Neuronal stem cell (in vitro differentiated cells): ENCODE measurements around the gene PLXNA4.

ENCODE experiments used
- DNase-seq: peaks from one replicate; pipeline ENCODE4 v3.0.0-alpha.2; 2013; ENCODE audit warnings: low spot score
- H2AFZ ChIP-seq: one replicate; pipeline ENCODE4 v1.6.1; 2013; ENCODE audit warnings: mild to moderate bottlenecking, low read length, inconsistent platforms
- H2AK5ac ChIP-seq: 2 replicates; pipeline ENCODE4 v1.6.1; 2013; ENCODE audit warnings: low read depth, mild to moderate bottlenecking, inconsistent platforms, low read length, moderate library complexity, mixed read lengths
- H2BK120ac ChIP-seq: 2 replicates; pipeline ENCODE4 v1.6.1; 2013; ENCODE audit warnings: low read depth, mild to moderate bottlenecking, inconsistent platforms, low read length, moderate library complexity, mixed read lengths
- H2BK12ac ChIP-seq: one replicate; pipeline ENCODE4 v1.6.1; 2013; ENCODE audit warnings: low read length, inconsistent platforms
- H2BK15ac ChIP-seq: 2 replicates; pipeline ENCODE4 v1.6.1; 2013; ENCODE audit warnings: mild to moderate bottlenecking, low read length, inconsistent platforms, mixed read lengths
- H2BK5ac ChIP-seq: one replicate; pipeline ENCODE4 v1.6.1; 2013; ENCODE audit warnings: inconsistent platforms, mild to moderate bottlenecking, low read length, moderate library complexity
- H3K14ac ChIP-seq: one replicate; pipeline ENCODE4 v1.6.1; 2013; ENCODE audit warnings: low read length, inconsistent platforms
- H3K18ac ChIP-seq: 2 replicates; pipeline ENCODE4 v1.6.1; 2013; ENCODE audit warnings: low read length, inconsistent platforms
- H3K23ac ChIP-seq: 2 replicates; pipeline ENCODE4 v1.6.1; 2013; ENCODE audit warnings: low read depth, mild to moderate bottlenecking, mixed read lengths, low read length, inconsistent platforms; ENCODE audit not compliant: poor library complexity
- H3K27ac ChIP-seq: replicated peaks from 3 replicates; pipeline ENCODE4 v1.5.1; 2013; ENCODE audit warnings: low read length, inconsistent platforms
- H3K27me3 ChIP-seq, 3 experiments: 2 replicates each; pipeline ENCODE4 v1.6.1; 2013; ENCODE audit warnings: low read length in 3 of 3, mild to moderate bottlenecking in 2 of 3, inconsistent platforms in 1 of 3, low read depth in 1 of 3, mixed read lengths in 1 of 3, moderate library complexity in 1 of 3; ENCODE audit not compliant: control insufficient read depth in 3 of 3, insufficient read depth in 3 of 3
- H3K36me3 ChIP-seq, 2 donors: replicated peaks in 1 of 2; 2 replicates each; pipeline ENCODE4 v1.6.1; 2013; ENCODE audit warnings: low read length in 2 of 2; ENCODE audit not compliant: control insufficient read depth in 2 of 2, insufficient read depth in 2 of 2
- H3K4ac ChIP-seq: 2 replicates; pipeline ENCODE4 v1.6.1; 2013; ENCODE audit warnings: inconsistent platforms, mild to moderate bottlenecking, low read length, moderate library complexity
- H3K4me1 ChIP-seq, 2 donors: 1 replicate in 1 of 2; 2 replicates in 1 of 2; pipeline ENCODE4 v1.6.1; 2013; ENCODE audit warnings: low read length in 2 of 2, low read depth in 1 of 2; ENCODE audit not compliant: control insufficient read depth in 2 of 2, insufficient read depth in 1 of 2
- H3K4me2 ChIP-seq: one replicate; pipeline ENCODE4 v1.6.1; 2013; ENCODE audit warnings: mild to moderate bottlenecking, low read length, inconsistent platforms; ENCODE audit not compliant: insufficient read depth, poor library complexity, severe bottlenecking
- H3K4me3 ChIP-seq, 2 donors: 2 replicates each; pipeline ENCODE4 v1.5.1; 2013; ENCODE audit warnings: low read length in 2 of 2, mild to moderate bottlenecking in 2 of 2, inconsistent platforms in 1 of 2, moderate library complexity in 1 of 2
- H3K79me1 ChIP-seq: one replicate; pipeline ENCODE4 v1.6.1; 2013; ENCODE audit warnings: low read depth, mild to moderate bottlenecking, inconsistent platforms, low read length, moderate library complexity
- H3K9ac ChIP-seq: one replicate; pipeline ENCODE4 v1.6.1; 2013; ENCODE audit warnings: mild to moderate bottlenecking, low read depth, low read length, inconsistent platforms; ENCODE audit not compliant: poor library complexity
- H3K9me3 ChIP-seq, 2 donors: replicated peaks in 1 of 2; 2 replicates each; pipeline versions ENCODE3 to v1.6.1; 2013; ENCODE audit warnings: low read length in 2 of 2, mild to moderate bottlenecking in 2 of 2, inconsistent platforms in 1 of 2, low read depth in 1 of 2, mixed read lengths in 1 of 2, moderate library complexity in 1 of 2; ENCODE audit not compliant: control insufficient read depth in 2 of 2, insufficient read depth in 1 of 2
- H4K8ac ChIP-seq: one replicate; pipeline ENCODE4 v1.6.1; 2013; ENCODE audit warnings: low read depth, mild to moderate bottlenecking, inconsistent platforms, low read length, moderate library complexity
- H4K91ac ChIP-seq: one replicate; pipeline ENCODE4 v1.6.1; 2013; ENCODE audit warnings: low read length, low read depth, mild to moderate bottlenecking, inconsistent platforms; ENCODE audit not compliant: poor library complexity
- WGBS, 2 donors: extraction: QIAGEN DNeasy Blood & Tissue Kit; methylation state at CpG; one replicate each; pipeline ENCODE4 v1.1.7; 2013; ENCODE audit warnings: missing lambda C conversion rate in 2 of 2, mixed read lengths in 1 of 2; ENCODE audit not compliant: insufficient read length in 2 of 2, insufficient replicate concordance in 1 of 2; ENCODE audit errors: extremely low coverage in 2 of 2; 5-methylcytosine and 5-hydroxymethylcytosine counted together

The PLXNA4 gene

GRCh38 chr7:132608523-132608922 lies 32.3 kb upstream of the PLXNA4 start:
- Histone ChIP-seq H3K27ac (no peak overlapping the region), H4K91ac (no peak overlapping the region), H3K4me1 (peaks cover 0 to 3% of the 10 kb centered on the region in 2 donors), H3K4me3 (no peak overlapping the region), H3K4ac (no peak overlapping the region), H4K8ac (no peak overlapping the region), H3K14ac (no peak overlapping the region), H3K18ac (no peak overlapping the region), H3K23ac (no peak overlapping the region), H2BK5ac (no peak overlapping the region), H2AK5ac (no peak overlapping the region), H3K9me3 (no peaks in the 10 kb centered on the region), H2AFZ (no peak overlapping the region), H3K4me2 (no peak overlapping the region), H3K9ac (no peak overlapping the region), H3K79me1 (no peaks in the 10 kb centered on the region), H3K27me3 (no peaks in the 10 kb centered on the region), H2BK15ac (no peak overlapping the region), H3K36me3 (no peaks in the 10 kb centered on the region), H2BK120ac (no peak overlapping the region), H2BK12ac (no peak overlapping the region)
- no CpG with 5 or more reads among the region's 5 CpGs for WGBS, 2 donors
- no peak for DNase-seq

GRCh38 chr7:132607656-132608055 lies 31.4 kb upstream of the PLXNA4 start:
- H2BK120ac ChIP-seq, result no peak overlapping the region
- WGBS, 2 donors, result 100% methylated on average over 1 of the region's 2 CpGs; no CpG with 5 or more reads in 1 of the 2 donors
- H2BK12ac ChIP-seq, result no peak overlapping the region
- H3K14ac ChIP-seq, result no peak overlapping the region
- H3K79me1 ChIP-seq, result no peaks in the 10 kb centered on the region
- no peaks in the 10 kb centered on the region for H3K9me3 ChIP-seq
- H3K4ac ChIP-seq, result no peak overlapping the region
- H2BK15ac ChIP-seq, result no peak overlapping the region
- H3K4me3 ChIP-seq, result peak overlapping the region in 1 of 2 donors; percentile 31
- peak overlapping the region; percentile 36 for H3K23ac ChIP-seq
- H4K91ac ChIP-seq, result no peak overlapping the region
- H3K9ac ChIP-seq, result no peak overlapping the region
- no peak overlapping the region for H3K18ac ChIP-seq
- H2AK5ac ChIP-seq, result no peak overlapping the region
- no peak overlapping the region for H3K27ac ChIP-seq
- H2BK5ac ChIP-seq, result no peak overlapping the region
- H3K27me3 ChIP-seq, result no peaks in the 10 kb centered on the region
- H3K4me2 ChIP-seq, result no peak overlapping the region
- no peaks in the 10 kb centered on the region for H3K36me3 ChIP-seq
- no peak for DNase-seq
- H2AFZ ChIP-seq, result no peak overlapping the region
- H4K8ac ChIP-seq, result no peak overlapping the region
- H3K4me1 ChIP-seq, result peaks cover 0 to 3% of the 10 kb centered on the region in 2 donors

- no peaks in the 10 kb centered on the region for H3K9me3 ChIP-seq
- H3K23ac ChIP-seq, result no peak overlapping the region
- H2AFZ ChIP-seq, result no peak overlapping the region
- no peaks in the 10 kb centered on the region for H3K79me1 ChIP-seq
- H2BK120ac ChIP-seq, result no peak overlapping the region
- H3K4ac ChIP-seq, result no peak overlapping the region
- no peak overlapping the region for H3K4me2 ChIP-seq
- H3K18ac ChIP-seq, result no peak overlapping the region
- no peak overlapping the region for H3K14ac ChIP-seq
- no peak overlapping the region for H2BK5ac ChIP-seq
- DNase-seq, result no peak
- no peak overlapping the region for H2BK12ac ChIP-seq
- H3K36me3 ChIP-seq, result no peaks in the 10 kb centered on the region
- no peak overlapping the region for H3K9ac ChIP-seq
- no peak overlapping the region for H3K4me3 ChIP-seq
- H4K8ac ChIP-seq, result no peak overlapping the region
- H3K4me1 ChIP-seq, result peaks cover 0 to 3% of the 10 kb centered on the region in 2 donors
- no peaks in the 10 kb centered on the region for H3K27me3 ChIP-seq
- H2AK5ac ChIP-seq, result no peak overlapping the region
- H2BK15ac ChIP-seq, result no peak overlapping the region
- H4K91ac ChIP-seq, result no peak overlapping the region
- WGBS, 2 donors, result no CpG with 5 or more reads among the region's 4 CpGs
- H3K27ac ChIP-seq, result no peak overlapping the region
Observed at GRCh38 chr7:132604121-132604520, 27.9 kb upstream of the PLXNA4 start.

GRCh38 chr7:132603220-132603833 lies 27.1 kb upstream of the PLXNA4 start:
- Histone ChIP-seq H2BK5ac (no peak overlapping the region), H3K4me3 (no peak overlapping the region), H3K4me2 (no peak overlapping the region), H3K4ac (no peak overlapping the region), H3K36me3 (no peaks in the 10 kb centered on the region), H3K27ac (no peak overlapping the region), H2BK120ac (no peak overlapping the region), H2AFZ (no peak overlapping the region), H3K4me1 (peaks cover 0 to 3% of the 10 kb centered on the region in 2 donors), H4K8ac (no peak overlapping the region), H3K9me3 (no peaks in the 10 kb centered on the region), H3K18ac (no peak overlapping the region), H3K23ac (no peak overlapping the region), H2BK12ac (no peak overlapping the region), H3K9ac (no peak overlapping the region), H2AK5ac (no peak overlapping the region), H3K79me1 (no peaks in the 10 kb centered on the region), H2BK15ac (no peak overlapping the region), H3K14ac (no peak overlapping the region), H3K27me3 (no peaks in the 10 kb centered on the region), H4K91ac (no peak overlapping the region)
- no CpG with 5 or more reads among the region's 6 CpGs for WGBS, 2 donors
- no peak for DNase-seq
